GM12891 (cell line): Measurements from ENCODE around the gene CCDC57.

ENCODE experiments used
- POLR2A ChIP-seq: IDR thresholded peaks from 2 replicates; pipeline ENCODE4 v1.6.1; 2011; ENCODE audit warnings: low read depth, low read length, control low read depth
- POLR2AphosphoS5 ChIP-seq: IDR thresholded peaks from 2 replicates; pipeline ENCODE4 v1.6.1; 2011; ENCODE audit warnings: low read depth, low read length, control low read depth
- TAF1 ChIP-seq: IDR thresholded peaks from 2 replicates; pipeline ENCODE4 v1.6.1; 2011; ENCODE audit warnings: low read depth, low read length, control low read depth

DNA sequence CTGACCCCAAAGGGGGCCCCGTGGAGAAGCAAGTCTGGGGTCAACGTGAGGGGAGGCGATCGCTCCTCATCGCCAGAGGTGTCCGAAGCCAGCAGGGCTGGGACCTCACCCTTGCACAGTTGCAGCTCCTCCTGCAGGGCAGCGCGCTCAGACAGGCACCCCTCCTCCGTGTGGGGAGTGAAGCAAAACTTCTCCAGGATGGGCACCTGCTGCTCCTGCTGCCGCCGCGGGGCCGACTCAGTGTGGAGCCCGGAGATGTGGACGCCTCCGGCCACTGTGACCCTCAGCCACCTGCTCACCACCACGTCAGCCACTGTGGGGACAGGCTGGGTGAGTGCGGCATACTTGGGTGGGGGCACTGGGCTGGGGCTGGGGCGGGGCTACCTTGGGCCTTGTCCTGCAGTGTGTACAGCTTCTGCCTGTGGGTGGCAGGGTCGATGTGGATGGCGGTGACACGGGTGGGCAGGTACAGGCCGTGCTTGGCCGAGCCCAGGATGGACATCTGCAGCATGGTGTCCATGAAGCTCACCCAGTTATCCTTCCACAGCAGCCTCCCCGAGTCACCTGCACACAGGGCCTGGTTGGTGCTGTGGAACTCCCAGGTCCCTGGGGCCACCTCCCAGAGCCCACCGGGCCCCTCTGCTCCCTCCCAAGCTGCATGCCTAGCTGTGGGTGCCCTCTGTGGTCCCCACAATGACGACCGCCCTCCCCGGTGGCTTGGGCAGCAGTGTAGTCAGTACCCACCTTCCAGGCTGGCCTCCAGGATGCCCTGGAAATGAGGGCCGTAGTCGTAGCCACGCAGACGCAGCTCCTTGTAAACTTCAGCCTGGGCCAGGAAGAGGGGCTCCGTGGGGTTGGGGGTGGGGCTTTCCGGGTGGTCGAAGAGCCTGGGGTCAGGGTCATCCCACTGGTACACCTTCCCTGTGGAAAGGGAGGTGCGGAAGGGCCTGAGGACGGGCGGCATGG lies 125.4 kb downstream of the CCDC57 start:
- no peak for TF ChIP-seq POLR2A
- TF ChIP-seq POLR2AphosphoS5, result no peak
- TF ChIP-seq TAF1, result no peak
